Neural cell (in vitro differentiated cells): ENCODE data around the gene ZBTB21.

Experiments
- CTCF ChIP-seq: fragments of 450-650 bp; IDR thresholded peaks from 2 replicates; pipeline ENCODE4 v1.5.1; 2014; ENCODE audit warnings: antibody characterized with exemption, mild to moderate bottlenecking, moderate library complexity; ENCODE audit not compliant: poor library complexity, severe bottlenecking
- EZH2 ChIP-seq: fragments of 200-600, 300-800 bp; shearing (Covaris generic), sonication (generic); IDR thresholded peaks from 2 replicates; pipeline ENCODE4 v1.6.1; 2014; ENCODE audit warnings: antibody characterized with exemption, low read length, borderline replicate concordance, mild to moderate bottlenecking; ENCODE audit not compliant: insufficient read depth, poor library complexity, severe bottlenecking
- POLR2AphosphoS5 ChIP-seq: IDR thresholded peaks from 2 replicates; pipeline ENCODE4 v1.6.1; 2012

GRCh38 chr21:42019706-42020105 is 9.5 kb upstream of the ZBTB21 start:
- TF ChIP-seq EZH2 (no peak), POLR2AphosphoS5 (no peak), CTCF (no peak)
